ENCODE measurements around the gene UBE2F.
"Not testable (repeated sequence)": the region's sequence is repeated elsewhere in the genome, so short reads cannot be mapped to it uniquely, and the experiment has no call there.

Gene UBE2F

GRCh38 chr2:237978058-237978712, 11.4 kb downstream of the UBE2F start:
- no peak for DNase-seq (ENCODE audit: low read depth)
- TF ChIP-seq, protein P1, sequence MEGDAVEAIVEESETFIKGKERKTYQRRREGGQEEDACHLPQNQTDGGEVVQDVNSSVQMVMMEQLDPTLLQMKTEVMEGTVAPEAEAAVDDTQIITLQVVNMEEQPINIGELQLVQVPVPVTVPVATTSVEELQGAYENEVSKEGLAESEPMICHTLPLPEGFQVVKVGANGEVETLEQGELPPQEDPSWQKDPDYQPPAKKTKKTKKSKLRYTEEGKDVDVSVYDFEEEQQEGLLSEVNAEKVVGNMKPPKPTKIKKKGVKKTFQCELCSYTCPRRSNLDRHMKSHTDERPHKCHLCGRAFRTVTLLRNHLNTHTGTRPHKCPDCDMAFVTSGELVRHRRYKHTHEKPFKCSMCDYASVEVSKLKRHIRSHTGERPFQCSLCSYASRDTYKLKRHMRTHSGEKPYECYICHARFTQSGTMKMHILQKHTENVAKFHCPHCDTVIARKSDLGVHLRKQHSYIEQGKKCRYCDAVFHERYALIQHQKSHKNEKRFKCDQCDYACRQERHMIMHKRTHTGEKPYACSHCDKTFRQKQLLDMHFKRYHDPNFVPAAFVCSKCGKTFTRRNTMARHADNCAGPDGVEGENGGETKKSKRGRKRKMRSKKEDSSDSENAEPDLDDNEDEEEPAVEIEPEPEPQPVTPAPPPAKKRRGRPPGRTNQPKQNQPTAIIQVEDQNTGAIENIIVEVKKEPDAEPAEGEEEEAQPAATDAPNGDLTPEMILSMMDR (IDR thresholded peaks at IDR 0.05; ENCODE audit: low read depth, low read length, missing control alignments): no peak
- H3K4me3 ChIP-seq (ENCODE audit: low read depth, low read length): no peak overlapping the region

DNA sequence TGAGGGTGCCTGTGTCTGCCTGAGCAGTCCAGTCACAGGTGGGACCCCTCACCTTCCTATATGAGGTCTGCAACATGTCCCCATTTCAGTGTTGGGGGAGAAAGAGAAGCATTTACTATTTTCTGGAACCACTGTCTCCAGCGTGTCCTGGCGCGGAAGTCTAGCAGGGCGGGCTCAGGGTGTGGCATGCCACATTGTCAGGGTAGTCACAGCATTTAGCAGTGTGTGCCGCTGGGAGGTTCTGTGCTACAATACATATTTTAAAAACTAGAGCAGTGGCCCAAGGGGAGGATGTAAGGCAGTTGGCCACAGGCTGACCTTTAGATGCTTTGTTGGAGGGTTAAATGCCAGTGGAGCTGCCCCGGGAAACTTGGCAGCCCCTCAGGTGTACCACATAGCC, 12.5 kb downstream of the UBE2F start:
- DNase-seq (ENCODE audit: low read depth): no peak
- no peak overlapping the region for H3K4me3 ChIP-seq (ENCODE audit: low read depth, low read length)
- TF ChIP-seq, protein P1 (IDR thresholded peaks at IDR 0.05; ENCODE audit: low read depth, low read length, missing control alignments): no peak

DNA sequence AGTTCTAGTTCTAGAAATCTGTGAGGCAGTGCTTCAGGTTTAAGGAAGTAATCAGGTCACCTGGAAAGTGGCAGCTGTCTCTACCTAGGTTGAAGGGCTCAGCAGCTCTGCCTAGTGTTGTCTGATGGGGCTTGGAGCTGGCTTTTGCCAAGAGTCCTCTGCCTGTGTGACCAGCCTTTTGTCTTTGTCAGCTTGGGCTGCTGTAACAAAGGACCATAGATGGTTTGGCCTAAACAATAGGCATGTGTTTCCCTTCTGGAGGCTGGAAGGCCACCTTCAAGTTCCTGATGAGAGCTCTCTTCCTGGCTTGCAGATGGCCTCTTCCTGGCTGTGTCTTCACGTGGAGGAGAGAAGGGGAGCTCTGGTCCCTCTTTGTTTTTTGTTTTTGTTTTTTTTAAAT, 13.3 kb downstream of the UBE2F start:
- TF ChIP-seq, protein P1 (IDR thresholded peaks at IDR 0.05; ENCODE audit: low read depth, low read length, missing control alignments): no peak
- no peak for DNase-seq (ENCODE audit: low read depth)
- H3K4me3 ChIP-seq (ENCODE audit: low read depth, low read length): no peak overlapping the region

- DNase-seq (ENCODE audit: low read depth): no peak
- H3K4me3 ChIP-seq (ENCODE audit: low read depth, low read length): no peak overlapping the region
- TF ChIP-seq, protein P1 (IDR thresholded peaks at IDR 0.05; ENCODE audit: low read depth, low read length, missing control alignments): no peak
Observed at GRCh38 chr2:237980751-237981150, 13.9 kb downstream of the UBE2F start.

- H3K4me3 ChIP-seq (ENCODE audit: low read depth, low read length); DNase-seq (ENCODE audit: low read depth): not testable (repeated sequence)
Observed at GRCh38 chr2:237981621-237982020, 14.8 kb downstream of the UBE2F start.

DNA sequence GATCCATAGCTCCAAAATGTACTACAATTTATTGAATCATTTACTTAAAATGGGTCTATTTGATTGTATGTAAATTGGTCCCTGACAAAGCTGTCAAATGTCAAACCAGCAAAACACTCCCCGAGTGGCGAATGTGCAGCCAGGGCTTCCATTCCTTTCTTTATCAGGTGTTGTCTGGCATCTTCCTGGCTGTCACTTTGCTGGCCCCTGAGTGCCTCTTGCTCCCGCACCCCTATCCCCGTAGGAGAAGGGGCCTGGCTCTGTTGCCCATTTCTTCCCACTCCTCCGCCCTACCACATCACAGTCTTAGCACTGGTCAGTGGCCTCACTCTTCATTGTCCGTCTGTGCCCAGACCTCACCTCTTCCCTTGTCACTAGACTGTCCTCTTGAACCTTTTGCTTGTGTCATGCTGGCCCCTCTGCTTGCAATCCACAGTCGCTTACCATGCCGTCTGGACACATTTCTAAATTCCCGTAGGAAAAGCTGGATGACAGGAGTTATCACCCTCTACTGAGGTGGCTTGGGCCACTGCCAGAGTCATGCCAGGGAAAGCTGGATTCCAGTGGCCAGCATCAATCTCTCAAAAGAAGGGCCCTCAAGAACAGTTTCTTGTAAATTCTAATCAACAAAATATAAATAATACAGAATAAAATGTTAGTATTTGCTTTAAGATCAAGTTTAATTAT, 15.4 kb downstream of the UBE2F start:
- TF ChIP-seq, protein P1 (IDR thresholded peaks at IDR 0.05; ENCODE audit: low read depth, low read length, missing control alignments): no peak
- H3K4me3 ChIP-seq (ENCODE audit: low read depth, low read length): no peak overlapping the region
- no peak for DNase-seq (ENCODE audit: low read depth)

- TF ChIP-seq, protein P1 (IDR thresholded peaks at IDR 0.05; ENCODE audit: low read depth, low read length, missing control alignments): no peak
- H3K4me3 ChIP-seq (ENCODE audit: low read depth, low read length): no peak overlapping the region
- DNase-seq (ENCODE audit: low read depth): no peak
Observed at GRCh38 chr2:237983922-237984321, 17.1 kb downstream of the UBE2F start.

All from GM12864 (cell line).